Activated CD8-positive, alpha-beta memory T cell treated with anti-CD3 and anti-CD28 coated beads for 4 hours (primary cell): ENCODE data around the gene RFX5.
"Not testable (repeated sequence)": the region's sequence is repeated elsewhere in the genome, so short reads cannot be mapped to it uniquely, and the experiment has no call there.

Experiments used
- DNase-seq, 2 donors: peaks; one replicate each; pipeline ENCODE4 v3.0.0-alpha.2; 2020; ENCODE audit warnings: low read depth in 2 of 2

The RFX5 gene

DNA sequence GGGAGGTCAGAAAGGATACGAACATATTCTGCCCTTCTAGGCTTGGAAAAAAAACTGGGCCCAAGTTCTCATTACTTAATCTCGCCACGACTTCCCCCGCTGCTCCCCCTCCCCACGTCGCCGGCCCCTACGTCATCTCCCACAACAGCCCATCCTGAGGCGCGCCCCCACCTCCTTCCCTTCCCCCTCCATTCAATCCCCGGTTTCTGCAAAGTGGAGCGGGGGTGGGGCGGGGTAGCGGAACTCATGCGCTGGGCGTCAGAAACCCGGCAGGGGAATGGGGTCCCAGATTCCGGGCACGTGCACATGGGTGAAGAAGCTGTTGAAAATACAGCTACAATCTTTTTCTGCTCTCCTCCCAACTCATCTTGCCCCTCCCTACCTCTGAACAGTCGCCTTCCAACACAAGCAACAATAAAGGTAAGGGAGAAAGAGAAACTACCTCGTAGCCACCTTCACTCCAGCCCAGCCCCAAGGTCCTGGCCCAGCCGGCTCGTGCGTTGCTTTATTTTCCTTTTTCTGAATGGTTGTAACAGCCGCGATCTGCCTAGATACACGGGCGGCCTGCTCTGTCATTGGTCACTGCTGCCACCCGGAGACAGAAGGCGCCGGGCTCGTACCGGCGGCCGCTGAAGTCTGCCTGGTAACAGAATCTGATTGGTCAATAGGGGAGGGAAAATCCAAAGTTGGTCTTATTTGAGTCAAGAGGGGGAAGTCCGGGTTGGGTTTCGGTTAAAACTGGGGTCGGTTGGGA is at the start of gene RFX5:
TSS of gene RFX5 (minus strand) at position 484 of the 754 bp plus-strand sequence. CDS start 932 bp downstream, outside the sequence.
- DNase-seq: peak; percentile 83 to 90

GRCh38 chr1:151396265-151396664 is 49.2 kb upstream of the RFX5 start:
- not testable (repeated sequence) for DNase-seq

DNA sequence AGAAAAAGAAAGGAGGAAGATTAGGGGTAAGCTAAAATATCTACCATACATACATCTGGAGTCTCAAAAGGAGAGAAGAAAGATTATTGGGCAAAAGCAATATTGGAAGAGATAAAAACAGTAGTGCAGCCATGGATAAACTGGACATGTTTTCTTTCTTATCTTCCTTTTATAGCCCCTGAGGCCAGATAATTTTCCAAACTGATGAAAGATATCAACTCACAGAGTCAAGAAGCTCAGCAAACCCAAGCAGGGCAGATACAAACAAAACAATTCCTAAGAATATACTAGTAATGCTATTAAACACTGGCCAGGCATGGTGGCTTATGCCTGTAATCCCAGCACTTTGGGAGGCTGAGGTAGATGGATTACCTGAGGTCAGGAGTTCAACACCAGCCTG is 46.5 kb upstream of the RFX5 start:
- no peak for DNase-seq

DNA sequence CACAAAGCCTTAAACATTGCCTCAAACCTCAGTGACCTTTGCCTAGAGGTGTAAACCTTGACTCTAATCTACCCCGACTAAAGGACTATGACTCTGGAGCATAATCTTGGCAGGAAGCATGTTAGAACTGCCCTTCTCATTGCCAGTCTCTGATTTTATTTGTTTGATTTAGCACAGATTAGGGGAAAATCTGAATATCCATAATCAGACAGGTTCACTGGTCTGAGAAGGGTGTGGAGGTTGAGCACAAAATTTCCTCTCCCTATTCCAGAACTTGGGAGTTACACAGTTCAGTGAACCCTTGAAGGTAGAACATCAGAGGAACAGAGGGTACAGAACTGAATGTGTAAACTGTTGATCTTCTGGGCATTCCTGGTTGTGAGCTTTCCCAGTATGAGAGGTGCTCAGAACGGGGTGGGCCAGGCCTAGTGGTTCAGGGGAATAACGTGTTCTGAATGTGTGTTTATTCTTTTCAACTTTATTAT is 44.1 kb upstream of the RFX5 start:
- no peak for DNase-seq

GRCh38 chr1:151390221-151391078 is 43.4 kb upstream of the RFX5 start:
- DNase-seq: not testable (repeated sequence)

DNA sequence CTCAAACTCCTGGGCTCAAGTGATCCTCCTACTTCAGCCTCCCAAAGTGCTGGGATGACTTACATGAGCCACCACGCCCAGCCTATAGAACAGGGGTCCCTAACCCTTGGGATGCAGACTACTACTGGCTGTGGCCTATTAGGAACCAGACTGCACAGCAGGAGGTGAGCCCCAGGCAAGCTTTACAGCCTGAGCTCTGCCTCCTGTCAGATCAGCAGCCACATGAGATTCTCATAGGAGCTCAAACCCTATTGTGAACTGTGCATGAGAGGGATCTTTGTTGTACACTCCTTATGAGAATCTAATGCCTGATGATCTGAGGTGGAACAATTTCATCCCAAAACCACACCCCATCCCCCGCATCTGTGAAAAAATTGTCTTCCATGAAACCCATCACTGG is 39.0 kb upstream of the RFX5 start:
- DNase-seq: no peak

DNA sequence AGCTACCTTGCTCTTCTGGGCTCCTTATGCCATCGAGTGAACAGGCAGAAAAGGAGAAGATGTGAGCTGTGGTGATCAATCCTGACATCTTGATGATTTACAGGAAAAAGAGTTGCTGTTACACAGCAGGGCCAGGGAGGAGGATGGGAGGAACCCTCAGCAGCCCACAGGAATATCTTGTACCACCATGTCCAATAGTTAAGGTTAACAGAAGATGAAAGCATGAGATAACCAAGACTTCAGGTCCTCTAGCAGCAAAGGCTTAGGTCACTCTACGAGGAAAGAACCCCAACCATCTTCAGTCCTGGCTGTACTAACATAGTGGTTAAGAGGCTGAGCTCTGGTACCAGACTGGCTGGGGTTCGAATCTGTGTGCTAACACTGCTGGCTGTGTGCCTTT is 37.5 kb upstream of the RFX5 start:
- DNase-seq: no peak

DNA sequence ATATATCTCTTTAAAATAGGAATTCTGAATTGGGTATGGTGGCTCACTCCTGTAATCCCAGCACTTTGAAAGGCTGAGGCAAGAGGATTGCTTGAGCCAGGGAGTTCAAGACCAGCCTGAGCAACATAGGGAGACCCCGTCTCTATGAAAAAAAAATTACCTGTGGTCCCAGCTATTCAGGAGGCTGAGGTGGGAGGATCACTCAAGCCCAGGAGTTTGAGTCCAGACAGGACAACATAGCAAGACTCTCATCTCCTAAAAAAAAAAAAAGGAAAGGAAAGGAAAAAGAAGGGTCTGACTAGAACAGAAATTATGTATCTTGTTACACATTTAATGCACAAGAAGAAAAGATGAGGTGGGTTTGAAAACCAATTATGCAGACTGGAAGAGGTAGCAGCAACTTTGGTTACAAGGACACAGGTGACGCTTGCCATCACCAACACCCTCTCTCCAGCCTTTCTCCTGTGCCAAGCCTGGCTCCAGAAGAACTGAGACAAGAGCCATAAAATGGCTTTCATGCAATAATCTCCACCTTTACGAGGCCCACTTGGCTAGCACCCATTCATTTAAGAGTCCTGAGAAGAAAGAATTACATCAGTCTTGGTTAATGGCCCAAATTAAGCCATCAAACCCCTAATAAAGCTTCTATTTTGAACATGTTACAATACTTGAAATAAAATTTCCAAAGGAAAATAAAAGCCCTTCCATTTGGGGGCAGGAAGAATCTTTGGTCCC is 30.3 kb upstream of the RFX5 start:
- no peak for DNase-seq

DNA sequence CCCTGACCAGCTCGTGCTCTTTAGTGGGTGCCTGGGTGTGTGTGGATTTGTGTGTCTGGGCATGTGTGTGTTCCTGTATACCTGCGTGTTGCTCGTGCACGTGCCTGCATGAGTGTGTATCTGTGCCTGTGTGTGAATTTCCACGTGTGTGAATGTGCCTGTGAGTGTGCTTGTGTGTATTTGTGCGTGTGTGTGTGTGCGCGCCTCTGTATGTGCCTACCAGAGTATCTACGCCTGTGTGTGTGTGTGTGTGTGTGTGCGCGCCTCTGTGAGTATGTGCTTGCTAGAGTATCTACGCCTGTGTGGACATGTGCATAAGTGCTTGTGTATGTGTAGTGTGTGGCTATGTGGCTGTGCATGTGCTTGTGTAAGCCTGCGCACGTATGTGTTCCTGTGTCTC is 26.1 kb upstream of the RFX5 start:
- DNase-seq: no peak

DNA sequence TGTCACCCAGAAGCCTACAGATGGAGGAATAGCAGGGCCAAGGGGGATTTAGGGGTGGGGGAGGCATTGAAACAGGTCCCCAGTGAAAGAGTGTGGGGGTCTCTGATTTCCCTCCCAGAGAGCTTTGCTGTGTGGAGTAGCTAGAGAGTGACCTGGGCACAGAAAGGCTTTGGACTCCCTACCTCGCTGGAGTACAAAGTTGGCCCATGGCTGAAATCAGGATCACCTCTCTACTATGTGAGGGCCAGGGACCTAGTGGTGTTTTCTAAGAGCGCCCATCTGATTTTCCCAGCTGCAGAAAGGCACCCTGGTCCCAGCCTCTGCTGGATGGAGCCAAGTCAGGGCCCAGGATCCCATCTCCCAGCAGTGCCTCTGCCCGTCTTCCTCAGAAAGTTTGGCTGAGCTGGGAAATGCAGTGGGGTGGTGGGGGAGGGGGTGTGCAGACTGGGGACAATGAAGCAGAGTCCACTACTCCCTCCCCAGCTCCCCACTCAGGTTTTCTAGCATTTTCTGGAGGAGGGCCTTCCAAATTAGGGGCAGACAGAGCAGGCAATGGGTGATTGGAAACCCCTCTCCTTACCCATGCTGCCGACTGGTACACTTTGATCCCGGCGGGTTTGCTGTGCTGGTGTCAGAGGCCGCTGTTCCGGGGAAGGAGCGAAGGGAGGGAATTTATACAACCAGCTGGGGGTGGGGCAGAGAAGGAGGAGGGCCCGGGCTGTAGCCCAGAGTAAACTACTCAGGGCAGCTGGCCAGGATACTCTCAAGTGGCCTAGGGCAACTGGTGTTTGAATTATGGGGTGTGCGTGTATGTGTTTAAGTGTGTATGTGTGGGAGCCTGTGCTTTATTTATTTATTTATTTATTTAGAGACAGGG is 25.2 kb upstream of the RFX5 start, which contains the start of gene SELENBP1:
TSS of gene SELENBP1 (minus strand) at position 648 of the 877 bp plus-strand sequence. CDS start at position 584, 64 bp downstream.
- no peak for DNase-seq

DNA sequence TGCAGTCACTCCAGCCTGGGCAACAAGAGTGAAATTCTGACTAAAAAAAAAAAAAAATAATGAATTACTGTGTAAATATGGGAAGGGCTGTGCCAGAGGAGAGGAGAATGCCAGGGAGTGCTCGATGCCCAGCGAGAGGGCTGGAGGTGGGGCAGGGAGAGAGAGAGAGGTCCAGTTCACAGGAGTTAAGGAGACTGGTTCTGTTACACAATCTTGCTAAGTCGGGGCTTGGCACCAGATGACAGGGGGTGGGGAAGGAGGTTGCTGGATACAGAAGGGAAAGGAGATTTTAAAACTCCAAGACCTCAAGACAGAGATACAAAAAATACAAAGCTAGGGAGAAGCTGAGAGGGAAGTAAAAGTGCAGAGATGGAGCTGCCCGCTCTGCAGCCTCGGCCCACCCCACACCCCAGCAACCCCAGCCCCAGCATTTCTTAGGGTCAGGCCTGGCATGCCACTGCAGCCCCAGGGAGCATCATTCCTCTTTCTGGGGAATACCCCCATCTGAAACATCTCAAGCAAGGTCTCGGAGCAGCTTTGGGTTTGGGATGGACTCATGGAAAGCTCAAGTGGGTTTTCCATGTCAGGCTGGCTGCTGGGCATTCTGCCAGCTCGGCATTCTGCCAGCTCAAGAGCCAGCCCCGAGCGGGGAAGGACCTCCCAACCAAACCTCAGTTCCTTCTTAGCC is 24.5 kb upstream of the RFX5 start:
- no peak for DNase-seq

- no peak for DNase-seq
Observed at GRCh38 chr1:151370211-151370911, 23.3 kb upstream of the RFX5 start.

DNA sequence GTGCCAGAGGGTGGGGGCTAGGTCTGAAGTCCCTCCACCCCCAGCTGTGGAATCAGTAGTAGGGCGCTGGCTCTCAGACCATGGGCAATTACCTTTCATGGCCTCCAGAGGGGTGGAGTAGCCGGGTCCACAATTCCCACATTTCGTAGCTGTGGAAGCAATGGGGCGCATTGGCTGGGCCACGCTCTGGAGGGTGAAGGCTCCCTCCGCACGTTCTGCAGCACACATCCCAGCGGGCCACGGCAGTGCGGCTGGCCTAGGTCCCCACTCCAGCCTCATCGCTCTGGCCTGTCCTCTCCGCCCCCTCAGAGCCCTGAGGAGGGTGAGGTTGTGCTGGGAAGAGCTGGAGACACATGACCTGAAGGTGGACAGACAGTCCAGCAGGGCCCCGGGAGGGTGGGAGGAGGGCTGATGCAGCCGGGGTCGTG is 22.6 kb upstream of the RFX5 start:
- DNase-seq: no peak

- DNase-seq: no peak
Observed at GRCh38 chr1:151369302-151369610, 22.2 kb upstream of the RFX5 start.

GRCh38 chr1:151368393-151369301 is 21.6 kb upstream of the RFX5 start:
- DNase-seq: no peak

- no peak for DNase-seq
Observed at GRCh38 chr1:151367658-151368392, 20.8 kb upstream of the RFX5 start.

- no peak for DNase-seq
Observed at GRCh38 chr1:151364996-151365395, 17.9 kb upstream of the RFX5 start.
